HG03175 (cell line): Measurements from ENCODE around the gene DGCR8.

Source experiments
- ATAC-seq: cut with Tn5 transposase; IDR thresholded peaks from one replicate; pipeline ENCODE4 v1.9.1; 2021; ENCODE audit warnings: mild to moderate bottlenecking, moderate library complexity; ENCODE audit not compliant: unreplicated experiment

DGCR8 gene

GRCh38 chr22:20079745-20080444, at the start of gene DGCR8:
TSS of gene DGCR8 (plus strand) at chr22:20080241. CDS start at chr22:20085964, 5,723 bp downstream.
- peak; percentile 80 for ATAC-seq

- no peak for ATAC-seq
Observed at GRCh38 chr22:20031732-20032406, 48.2 kb upstream of the DGCR8 start.

GRCh38 chr22:20032407-20032991, 47.5 kb upstream of the DGCR8 start:
- no peak for ATAC-seq

- no peak for ATAC-seq
Observed at GRCh38 chr22:20033045-20033706, 46.9 kb upstream of the DGCR8 start.

GRCh38 chr22:20034143-20034542, 45.9 kb upstream of the DGCR8 start:
- ATAC-seq, result no peak

GRCh38 chr22:20035375-20036083, 44.5 kb upstream of the DGCR8 start:
- ATAC-seq, result no peak

GRCh38 chr22:20036084-20036482, 44.0 kb upstream of the DGCR8 start:
- no peak for ATAC-seq

GRCh38 chr22:20036535-20037392, 43.3 kb upstream of the DGCR8 start:
- no peak for ATAC-seq

GRCh38 chr22:20037419-20037818, 42.6 kb upstream of the DGCR8 start:
- no peak for ATAC-seq

GRCh38 chr22:20038574-20038973, 41.5 kb upstream of the DGCR8 start:
- no peak for ATAC-seq

- no peak for ATAC-seq
Observed at GRCh38 chr22:20039683-20040325, 40.2 kb upstream of the DGCR8 start.

- ATAC-seq, result no peak
Observed at GRCh38 chr22:20040327-20041200, 39.5 kb upstream of the DGCR8 start.

GRCh38 chr22:20043057-20043996, 36.7 kb upstream of the DGCR8 start:
- ATAC-seq, result no peak

- no peak for ATAC-seq
Observed at GRCh38 chr22:20043997-20044342, 36.1 kb upstream of the DGCR8 start.

GRCh38 chr22:20044495-20045151, 35.4 kb upstream of the DGCR8 start:
- ATAC-seq, result no peak

- no peak for ATAC-seq
Observed at GRCh38 chr22:20046730-20047129, 33.3 kb upstream of the DGCR8 start.

GRCh38 chr22:20051927-20052308, 28.1 kb upstream of the DGCR8 start:
- no peak for ATAC-seq
